SK-N-SH treated with all-trans-retinoic acid at 6 μM for 48 hours (cell line): ENCODE data around the gene INHBC.
"Not testable (repeated sequence)": the region's sequence is repeated elsewhere in the genome, so short reads cannot be mapped to it uniquely, and the experiment has no call there.

Experiments
- ATAC-seq: fragments of 200-7000 bp; cut with Tn5 transposase; 3 replicates; pipeline ENCODE4 v1.9.1; 2020; ENCODE audit warnings: mild to moderate bottlenecking, moderate library complexity
- ARNTL ChIP-seq: fragments of 450-650 bp; formaldehyde crosslinking; IDR thresholded peaks from 2 replicates; pipeline ENCODE4 v1.5.0; 2020; ENCODE audit warnings: low read depth, mild to moderate bottlenecking, moderate library complexity, borderline replicate concordance
- BACH2 ChIP-seq: fragments of 250-450 bp; sonication (Bioruptor Pico); IDR thresholded peaks from 2 replicates; pipeline ENCODE4 v1.9.0; 2021; ENCODE audit warnings: mild to moderate bottlenecking, borderline replicate concordance
- CSDC2 ChIP-seq: fragments of 250-450 bp; sonication (Bioruptor Pico); IDR thresholded peaks from 2 replicates; pipeline ENCODE4 v1.5.0; 2020; ENCODE audit warnings: mild to moderate bottlenecking, moderate library complexity
- ESRRG ChIP-seq: fragments of 250-450 bp; sonication (Bioruptor Pico); IDR thresholded peaks from 2 replicates; pipeline ENCODE4 v1.6.1; 2021; ENCODE audit warnings: mild to moderate bottlenecking
- GLIS3 ChIP-seq: fragments of 250-450 bp; sonication (Bioruptor Pico); IDR thresholded peaks from 2 replicates; pipeline ENCODE4 v1.5.0; 2020; ENCODE audit warnings: mild to moderate bottlenecking, moderate library complexity
- ISL1 ChIP-seq: fragments of 250-450 bp; sonication (Bioruptor Pico); IDR thresholded peaks from 2 replicates; pipeline ENCODE4 v2.1.2; 2022; ENCODE audit warnings: mild to moderate bottlenecking, moderate library complexity
- OSR1 ChIP-seq: fragments of 250-450 bp; sonication (Bioruptor Pico); IDR thresholded peaks from 2 replicates; pipeline ENCODE4 v1.8.0; 2022; ENCODE audit warnings: moderate library complexity, mild to moderate bottlenecking, inconsistent platforms
- PPARA ChIP-seq: fragments of 250-450 bp; sonication (Bioruptor Pico); IDR thresholded peaks from 2 replicates; pipeline ENCODE4 v1.5.0; 2020; ENCODE audit warnings: mild to moderate bottlenecking, borderline replicate concordance
- RARB ChIP-seq: fragments of 250-450 bp; sonication (Bioruptor Pico); IDR thresholded peaks from 2 replicates; pipeline ENCODE4 v1.8.0; 2021; ENCODE audit warnings: mild to moderate bottlenecking, moderate library complexity
- SNAI2 ChIP-seq: fragments of 250-450 bp; sonication (Bioruptor Pico); IDR thresholded peaks from 2 replicates; pipeline ENCODE4 v1.5.0; 2020; ENCODE audit warnings: mild to moderate bottlenecking, moderate library complexity
- TCF4 ChIP-seq: fragments of 250-450 bp; sonication (Bioruptor Pico); IDR thresholded peaks from 2 replicates; pipeline ENCODE4 v1.8.0; 2021; ENCODE audit warnings: mild to moderate bottlenecking, moderate library complexity, borderline replicate concordance
- TOX ChIP-seq: fragments of 250-450 bp; sonication (Bioruptor Pico); IDR thresholded peaks from 2 replicates; pipeline ENCODE4 v1.8.0; 2021; ENCODE audit warnings: mild to moderate bottlenecking, moderate library complexity, borderline replicate concordance
- TSHZ2 ChIP-seq: fragments of 250-450 bp; sonication (Bioruptor Pico); IDR thresholded peaks from 2 replicates; pipeline ENCODE4 v1.5.0; 2020; ENCODE audit warnings: mild to moderate bottlenecking, moderate library complexity
- ZC3H10 ChIP-seq: fragments of 250-450 bp; sonication (Bioruptor Pico); IDR thresholded peaks from 2 replicates; pipeline ENCODE4 v1.5.1; 2021; ENCODE audit warnings: mild to moderate bottlenecking, moderate library complexity
- ZFP3 ChIP-seq: fragments of 250-450 bp; sonication (Bioruptor Pico); IDR thresholded peaks from 2 replicates; pipeline ENCODE4 v1.5.0; 2020; ENCODE audit warnings: mild to moderate bottlenecking, moderate library complexity
- ZFP30 ChIP-seq: fragments of 450-650 bp; formaldehyde crosslinking; IDR thresholded peaks from 2 replicates; pipeline ENCODE4 v1.5.0; 2022; ENCODE audit warnings: mild to moderate bottlenecking, moderate library complexity
- ZNF565 ChIP-seq: fragments of 450-650 bp; formaldehyde crosslinking; conservative IDR thresholded peaks from 2 replicates; pipeline ENCODE4 v1.5.0; 2020; ENCODE audit warnings: low read depth, mild to moderate bottlenecking, moderate library complexity
- ZNF70 ChIP-seq: fragments of 450-650 bp; formaldehyde crosslinking; IDR thresholded peaks from 2 replicates; pipeline ENCODE4 v1.5.0; 2020; ENCODE audit warnings: mild to moderate bottlenecking, moderate library complexity
- ZNF8 ChIP-seq: fragments of 450-650 bp; formaldehyde crosslinking; IDR thresholded peaks from 2 replicates; pipeline ENCODE4 v1.5.0; 2020; ENCODE audit warnings: mild to moderate bottlenecking, moderate library complexity
- TF ChIP-seq, protein P1 (sequence below): fragments of 250-450 bp; sonication (Bioruptor Pico); IDR thresholded peaks from 2 replicates; pipeline ENCODE4 v1.5.1; 2021; ENCODE audit warnings: mild to moderate bottlenecking, moderate library complexity
- TF ChIP-seq, protein P2 (sequence below): fragments of 250-450 bp; sonication (Bioruptor Pico); IDR thresholded peaks from 2 replicates; pipeline ENCODE4 v1.5.1; 2020; ENCODE audit warnings: low read depth, mild to moderate bottlenecking, moderate library complexity

The INHBC gene

GRCh38 chr12:57438400-57438799 is 3.8 kb downstream of the INHBC start:
- ATAC-seq: no peak
- no peak for TF ChIP-seq ARNTL (CRISPR knock-in tag)
- no peak for TF ChIP-seq TCF4 (CRISPR knock-in tag)
- TF ChIP-seq, protein P1, sequence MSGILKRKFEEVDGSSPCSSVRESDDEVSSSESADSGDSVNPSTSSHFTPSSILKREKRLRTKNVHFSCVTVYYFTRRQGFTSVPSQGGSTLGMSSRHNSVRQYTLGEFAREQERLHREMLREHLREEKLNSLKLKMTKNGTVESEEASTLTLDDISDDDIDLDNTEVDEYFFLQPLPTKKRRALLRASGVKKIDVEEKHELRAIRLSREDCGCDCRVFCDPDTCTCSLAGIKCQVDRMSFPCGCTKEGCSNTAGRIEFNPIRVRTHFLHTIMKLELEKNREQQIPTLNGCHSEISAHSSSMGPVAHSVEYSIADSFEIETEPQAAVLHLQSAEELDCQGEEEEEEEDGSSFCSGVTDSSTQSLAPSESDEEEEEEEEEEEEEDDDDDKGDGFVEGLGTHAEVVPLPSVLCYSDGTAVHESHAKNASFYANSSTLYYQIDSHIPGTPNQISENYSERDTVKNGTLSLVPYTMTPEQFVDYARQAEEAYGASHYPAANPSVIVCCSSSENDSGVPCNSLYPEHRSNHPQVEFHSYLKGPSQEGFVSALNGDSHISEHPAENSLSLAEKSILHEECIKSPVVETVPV (CRISPR knock-in tag): no peak
- no peak for TF ChIP-seq SNAI2 (CRISPR knock-in tag)
- TF ChIP-seq ZNF8 (CRISPR knock-in tag): no peak
- TF ChIP-seq PPARA: no peak
- no peak for TF ChIP-seq CSDC2 (CRISPR knock-in tag)
- TF ChIP-seq ESRRG (CRISPR knock-in tag): no peak
- TF ChIP-seq OSR1 (CRISPR knock-in tag): no peak
- TF ChIP-seq GLIS3 (CRISPR knock-in tag): no peak
- TF ChIP-seq TOX: no peak
- no peak for TF ChIP-seq ZNF70 (CRISPR knock-in tag)
- TF ChIP-seq, protein P2, sequence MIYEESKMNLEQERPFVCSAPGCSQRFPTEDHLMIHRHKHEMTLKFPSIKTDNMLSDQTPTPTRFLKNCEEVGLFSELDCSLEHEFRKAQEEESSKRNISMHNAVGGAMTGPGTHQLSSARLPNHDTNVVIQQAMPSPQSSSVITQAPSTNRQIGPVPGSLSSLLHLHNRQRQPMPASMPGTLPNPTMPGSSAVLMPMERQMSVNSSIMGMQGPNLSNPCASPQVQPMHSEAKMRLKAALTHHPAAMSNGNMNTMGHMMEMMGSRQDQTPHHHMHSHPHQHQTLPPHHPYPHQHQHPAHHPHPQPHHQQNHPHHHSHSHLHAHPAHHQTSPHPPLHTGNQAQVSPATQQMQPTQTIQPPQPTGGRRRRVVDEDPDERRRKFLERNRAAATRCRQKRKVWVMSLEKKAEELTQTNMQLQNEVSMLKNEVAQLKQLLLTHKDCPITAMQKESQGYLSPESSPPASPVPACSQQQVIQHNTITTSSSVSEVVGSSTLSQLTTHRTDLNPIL (CRISPR knock-in tag): no peak
- no peak for TF ChIP-seq ISL1 (CRISPR knock-in tag)
- no peak for TF ChIP-seq RARB (CRISPR knock-in tag)
- TF ChIP-seq BACH2 (CRISPR knock-in tag): no peak
- TF ChIP-seq ZFP30 (CRISPR knock-in tag): no peak
- TF ChIP-seq ZFP3 (CRISPR knock-in tag): no peak
- TF ChIP-seq ZC3H10 (CRISPR knock-in tag): no peak
- no peak for TF ChIP-seq ZNF565 (CRISPR knock-in tag)

DNA sequence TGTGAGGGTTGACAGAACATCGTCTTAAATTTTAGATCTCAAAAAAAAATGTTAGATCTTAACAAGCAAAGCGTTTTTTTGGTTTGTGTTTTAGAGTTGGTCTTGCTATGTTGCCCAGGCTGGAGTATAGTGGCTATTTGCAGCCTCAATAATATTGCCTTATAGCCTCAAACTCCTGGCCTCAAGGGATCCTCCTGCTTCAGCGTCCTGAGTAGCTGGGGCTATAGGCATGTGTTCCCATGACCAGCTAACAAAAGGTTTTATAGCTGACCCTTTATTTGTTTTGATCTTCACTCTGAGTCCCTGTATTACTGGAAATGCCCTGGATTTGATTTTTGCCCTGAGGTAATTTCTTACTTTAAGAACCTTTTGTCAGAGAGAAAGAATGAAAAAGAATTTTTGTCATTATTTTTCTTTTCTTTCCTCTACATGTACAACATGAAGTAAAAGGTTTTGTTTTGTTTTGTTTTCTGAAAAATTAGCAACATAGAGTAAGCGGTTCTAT is 5.2 kb downstream of the INHBC start:
- no peak for TF ChIP-seq ESRRG (CRISPR knock-in tag)
- no peak for TF ChIP-seq ZC3H10 (CRISPR knock-in tag)
- TF ChIP-seq ARNTL (CRISPR knock-in tag): no peak
- no peak for TF ChIP-seq PPARA
- no peak for TF ChIP-seq RARB (CRISPR knock-in tag)
- no peak for TF ChIP-seq ZFP3 (CRISPR knock-in tag)
- no peak for TF ChIP-seq TCF4 (CRISPR knock-in tag)
- TF ChIP-seq, protein P1 (CRISPR knock-in tag): no peak
- TF ChIP-seq TOX: no peak
- no peak for ATAC-seq

GRCh38 chr12:57441393-57441792 is 6.8 kb downstream of the INHBC start:
- not testable (repeated sequence) for ATAC-seq

- ATAC-seq: no peak
- TF ChIP-seq TOX: no peak
- TF ChIP-seq GLIS3 (CRISPR knock-in tag): no peak
- TF ChIP-seq, all 23 proteins: peak for 0
These were observed 7.4 kb downstream of the INHBC start for GRCh38 chr12:57441846-57442427.

GRCh38 chr12:57444337-57444736 is 9.8 kb downstream of the INHBC start:
- not testable (repeated sequence) for ATAC-seq

- ATAC-seq: no peak
- TF ChIP-seq TSHZ2 (CRISPR knock-in tag) (no peak), ZNF8 (CRISPR knock-in tag) (no peak), ZFP30 (CRISPR knock-in tag) (no peak), RARB (CRISPR knock-in tag) (no peak), ZFP3 (CRISPR knock-in tag) (no peak), OSR1 (CRISPR knock-in tag) (no peak)
- TF ChIP-seq, protein P2 (CRISPR knock-in tag): no peak
These were observed 10.2 kb downstream of the INHBC start for GRCh38 chr12:57444744-57445143.
